ENCODE results near the gene S100A6.

DNA sequence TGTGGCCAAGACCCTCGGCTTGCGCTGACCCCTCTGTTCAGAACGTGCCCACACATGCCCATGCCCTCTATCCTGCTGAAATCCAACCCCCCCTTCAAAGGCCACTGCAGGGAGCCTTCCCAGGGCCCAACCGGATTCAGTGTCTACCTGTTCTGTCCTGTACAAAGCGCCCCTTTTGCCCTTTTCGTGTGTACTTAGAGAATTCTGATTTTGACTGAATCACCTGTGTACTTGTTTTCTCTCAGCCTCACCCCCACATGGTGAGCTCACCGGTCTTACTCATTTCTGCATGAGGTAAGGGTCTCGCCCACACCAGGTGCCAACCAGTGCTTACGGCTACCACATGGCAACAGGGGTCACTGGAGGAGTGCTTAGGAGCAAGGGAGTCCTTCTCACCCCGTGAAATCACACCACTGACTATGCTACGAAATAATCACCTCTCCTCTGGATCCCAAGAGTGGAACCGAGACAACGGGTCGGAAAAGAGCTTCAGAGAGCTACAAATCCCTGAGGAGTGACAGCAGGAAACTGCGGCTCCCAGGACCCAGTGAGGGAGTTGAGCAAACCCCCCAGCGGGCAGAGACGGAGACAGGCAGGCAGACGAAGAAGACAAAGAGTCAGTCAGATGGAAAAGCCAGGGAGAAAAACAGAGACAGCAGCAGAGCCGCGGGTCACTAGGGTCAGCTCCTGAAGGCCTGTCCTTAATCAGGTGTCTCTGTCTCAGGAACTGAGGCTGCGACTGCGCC is 32.0 kb upstream of the S100A6 start:
- no peak for TF ChIP-seq POLR2A (IDR thresholded peaks at IDR 0.05; ENCODE audit: low read depth, low read length)
- no peak for TF ChIP-seq POLR2AphosphoS5 (IDR thresholded peaks at IDR 0.05; ENCODE audit: low read depth, low read length)

Measured in GM12892 (cell line).